GM21529 (cell line): ENCODE data around the gene PKD2L1.

Experiments used
- ATAC-seq: cut with Tn5 transposase; IDR thresholded peaks from one replicate; pipeline ENCODE4 v1.9.1; 2021; ENCODE audit not compliant: unreplicated experiment

The PKD2L1 gene

GRCh38 chr10:100356067-100357017, 26.3 kb upstream of the PKD2L1 start:
- no peak for ATAC-seq

GRCh38 chr10:100355086-100355485, 25.1 kb upstream of the PKD2L1 start:
- ATAC-seq = no peak

DNA sequence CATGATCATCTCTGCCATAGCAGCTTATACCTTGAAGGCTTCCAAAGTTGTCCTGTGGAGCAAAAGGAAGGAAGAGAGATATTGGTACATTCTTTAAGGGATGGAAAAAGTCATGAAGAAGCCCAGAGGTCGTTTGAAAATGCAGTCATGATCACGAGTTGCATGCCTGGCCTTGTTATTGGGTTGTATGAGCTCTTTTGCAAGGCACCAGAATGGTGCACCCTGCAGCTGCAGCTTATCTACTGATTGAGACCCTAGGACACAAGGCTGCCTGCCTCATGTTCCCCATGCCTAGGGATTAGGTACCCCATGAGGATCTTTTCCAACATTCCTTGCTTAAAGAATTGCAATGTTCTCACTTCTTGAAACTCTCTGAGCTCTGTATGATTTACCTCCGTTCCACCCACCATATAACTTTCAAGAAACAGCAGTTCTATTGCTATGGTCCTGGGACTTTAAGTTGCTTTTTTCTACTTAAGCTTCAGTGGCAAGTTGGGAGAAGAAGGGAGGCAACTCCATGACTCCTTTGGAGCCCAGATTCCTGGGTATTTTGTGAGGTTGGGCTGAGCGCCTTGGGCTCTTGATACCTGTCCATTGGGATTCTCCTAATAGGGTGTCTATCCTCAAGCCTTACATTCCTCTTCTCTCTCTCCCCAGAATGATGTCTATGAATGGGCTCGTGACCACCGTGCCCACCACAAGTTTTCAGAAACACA, 23.9 kb upstream of the PKD2L1 start:
- no peak for ATAC-seq

- ATAC-seq = no peak
Observed at GRCh38 chr10:100350914-100351485, 21.0 kb upstream of the PKD2L1 start.

- ATAC-seq = no peak
Observed at GRCh38 chr10:100349672-100350071, 19.6 kb upstream of the PKD2L1 start.

DNA sequence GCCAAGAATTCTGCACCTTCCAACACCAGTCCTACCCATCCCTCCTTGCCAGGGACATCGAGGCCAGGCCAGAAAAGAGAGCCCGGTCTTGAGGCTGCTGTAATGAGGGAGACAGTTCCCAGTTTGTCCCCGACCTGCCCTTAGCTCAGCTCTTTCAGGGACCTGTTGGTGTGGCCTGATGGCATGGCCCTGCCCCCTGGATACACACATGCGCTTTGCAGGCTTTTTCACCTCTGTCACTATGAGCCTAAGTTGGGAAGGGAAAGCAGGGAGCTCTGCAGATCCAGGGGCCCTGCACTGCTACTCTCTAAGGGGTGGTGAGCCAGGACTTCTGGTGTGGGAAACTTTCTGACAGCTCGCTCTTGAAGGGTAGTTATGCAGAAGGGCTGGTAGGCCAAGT, 19.1 kb upstream of the PKD2L1 start:
- ATAC-seq = no peak

- no peak for ATAC-seq
Observed at GRCh38 chr10:100348389-100348927, 18.4 kb upstream of the PKD2L1 start.

GRCh38 chr10:100347568-100348195, 17.7 kb upstream of the PKD2L1 start:
- ATAC-seq = no peak

DNA sequence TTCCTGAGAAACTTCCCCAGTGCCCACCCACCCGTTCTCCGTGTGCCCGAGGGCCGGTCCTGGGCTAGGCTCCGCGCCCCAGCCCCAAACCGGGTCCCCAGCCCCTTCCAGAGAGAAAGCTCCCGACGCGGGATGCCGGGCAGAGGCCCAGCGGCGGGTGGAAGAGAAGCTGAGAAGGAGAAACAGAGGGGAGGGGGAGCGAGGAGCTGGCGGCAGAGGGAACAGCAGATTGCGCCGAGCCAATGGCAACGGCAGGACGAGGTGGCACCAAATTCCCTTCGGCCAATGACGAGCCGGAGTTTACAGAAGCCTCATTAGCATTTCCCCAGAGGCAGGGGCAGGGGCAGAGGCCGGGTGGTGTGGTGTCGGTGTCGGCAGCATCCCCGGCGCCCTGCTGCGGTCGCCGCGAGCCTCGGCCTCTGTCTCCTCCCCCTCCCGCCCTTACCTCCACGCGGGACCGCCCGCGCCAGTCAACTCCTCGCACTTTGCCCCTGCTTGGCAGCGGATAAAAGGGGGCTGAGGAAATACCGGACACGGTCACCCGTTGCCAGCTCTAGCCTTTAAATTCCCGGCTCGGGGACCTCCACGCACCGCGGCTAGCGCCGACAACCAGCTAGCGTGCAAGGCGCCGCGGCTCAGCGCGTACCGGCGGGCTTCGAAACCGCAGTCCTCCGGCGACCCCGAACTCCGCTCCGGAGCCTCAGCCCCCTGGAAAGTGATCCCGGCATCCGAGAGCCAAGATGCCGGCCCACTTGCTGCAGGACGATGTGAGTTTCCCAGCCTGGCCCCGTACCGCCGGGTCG, 16.9 kb upstream of the PKD2L1 start, which contains the start of gene SCD:
SCD (plus strand) TSS at position 469 of the 803 bp plus-strand sequence; CDS start at position 741, 272 bp downstream.
- peak; percentile 89 for ATAC-seq

GRCh38 chr10:100346351-100346764, 16.3 kb upstream of the PKD2L1 start:
- ATAC-seq = peak; percentile 55

GRCh38 chr10:100345570-100346330, 15.7 kb upstream of the PKD2L1 start:
- ATAC-seq = no peak

DNA sequence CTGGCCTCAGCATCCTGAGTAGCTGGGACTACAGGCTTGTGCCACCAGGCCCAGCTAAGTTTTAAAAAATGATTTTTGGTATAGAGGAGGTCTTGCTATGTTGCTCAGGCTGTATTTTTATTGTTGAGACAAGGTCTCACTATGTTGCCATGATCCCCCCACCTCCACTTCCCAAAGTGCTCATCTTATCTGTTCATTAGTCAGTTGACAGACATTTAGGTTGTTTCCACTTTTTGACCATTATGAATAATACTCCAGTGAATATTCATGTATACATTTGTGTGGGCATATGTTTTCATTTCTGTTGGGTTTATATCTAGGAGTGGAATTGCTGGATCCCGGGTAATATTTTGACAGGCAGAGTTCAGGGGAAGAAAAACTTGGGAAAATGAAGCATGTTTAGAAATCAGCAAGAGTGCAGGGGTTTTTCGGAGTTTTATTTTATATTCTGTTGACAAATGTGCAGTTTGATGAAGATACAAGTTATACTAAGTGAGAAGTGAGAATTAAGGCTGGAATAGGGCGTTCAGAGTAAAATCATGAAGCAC, 14.3 kb upstream of the PKD2L1 start:
- ATAC-seq = no peak

GRCh38 chr10:100342627-100342972, 12.6 kb upstream of the PKD2L1 start:
- no peak for ATAC-seq

GRCh38 chr10:100341953-100342626, 12.1 kb upstream of the PKD2L1 start:
- peak; percentile 30 for ATAC-seq

GRCh38 chr10:100340948-100341847, 11.2 kb upstream of the PKD2L1 start:
- no peak for ATAC-seq

GRCh38 chr10:100339236-100339635, 9.2 kb upstream of the PKD2L1 start:
- peak; percentile 82 for ATAC-seq

DNA sequence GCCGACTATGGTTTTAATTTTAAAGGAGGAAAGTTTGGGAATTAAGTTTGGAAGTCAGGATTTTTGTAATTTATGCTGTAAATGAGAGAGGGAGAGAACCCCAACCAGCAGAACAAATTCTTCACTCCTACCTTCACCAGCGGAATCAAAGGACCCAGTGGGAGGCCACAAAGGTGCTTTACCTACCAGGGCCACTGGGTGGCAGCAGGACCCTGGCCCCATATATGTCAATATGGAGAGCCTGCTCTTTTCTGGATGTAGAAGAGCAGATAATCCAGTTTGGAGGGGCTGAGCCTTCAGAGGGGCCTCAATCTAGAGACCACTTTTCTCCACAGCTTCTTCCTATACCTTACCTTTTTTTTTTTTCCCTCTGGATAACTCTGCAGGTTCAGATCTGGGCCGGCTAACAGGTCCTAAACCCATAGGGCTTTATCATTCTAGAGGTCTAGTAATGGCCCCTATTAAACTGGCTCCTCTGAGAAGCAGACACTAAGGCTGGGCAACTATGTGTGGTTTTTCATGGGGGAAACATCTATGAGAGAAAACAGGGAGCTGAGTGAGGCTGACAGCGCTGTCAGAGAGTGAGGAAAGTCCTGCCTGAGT, 8.5 kb upstream of the PKD2L1 start:
- ATAC-seq = no peak
